Uterine smooth muscle cell (primary cell): ENCODE results near the gene NPIPA5. TPM values are rescaled to one million over a fixed set of nuclear protein-coding genes. Genes with fewer than 3 reads are reported as not detected.

ENCODE experiments used
- total RNA-seq: library from RNA; depleted of rRNA; stranded (reverse); fragments of >200 nt; gene quantifications from 2 replicates; pipeline ENCODE4 v1.2.3, GENCODE V29; 2014

NPIPA5 gene
- total RNA-seq: 2.2 TPM in 1 of 2 replicates, not detected in the other

GRCh38 chr16:15378194-15378593 is at the start of gene NPIPA5:
Gene NPIPA5, minus strand, starts transcription at chr16:15378294. Its CDS starts 0 bp downstream, at chr16:15378294.

GRCh38 chr16:15395631-15396508 is 17.8 kb upstream of the NPIPA5 start, which contains the start of gene MPV17L:
Gene MPV17L, plus strand, starts transcription at chr16:15395754. Its CDS starts 144 bp downstream, at chr16:15395898.

Other genes starting within 250 kb of the NPIPA5 start
- gene MPV17L, start 17.5 kb upstream of the NPIPA5 start, total RNA-seq: 0.12 and 0.33 TPM in 2 replicates
- gene BMERB1, start 56.3 kb upstream of the NPIPA5 start, total RNA-seq: 27.6 and 39.5 TPM in 2 replicates